Suprapubic skin (tissue), 4 donors: ENCODE measurements around the gene RLN3. TPM values are rescaled to one million over a fixed set of nuclear protein-coding genes. Genes with fewer than 3 reads are reported as not detected.
A peak's percentile ranks its signal among the peaks of the same experiment; 100 is the strongest.

Experiments used
- DNase-seq, 2 donors: peaks; one replicate each; pipeline ENCODE4 v3.0.0-alpha.2; 2019; ENCODE audit warnings: low spot score in 2 of 2
- H3K27ac ChIP-seq: fragments of 200-600 bp; sonication (generic); one replicate; pipeline ENCODE4 v1.5.1; 2019
- H3K27me3 ChIP-seq: fragments of 200-600 bp; sonication (generic); one replicate; pipeline ENCODE4 v1.5.1; 2019
- H3K36me3 ChIP-seq: fragments of 200-600 bp; sonication (generic); one replicate; pipeline ENCODE4 v1.5.1; 2019
- H3K4me1 ChIP-seq: fragments of 200-600 bp; sonication (generic); one replicate; pipeline ENCODE4 v1.5.1; 2019
- H3K4me3 ChIP-seq: fragments of 200-600 bp; sonication (generic); one replicate; pipeline ENCODE4 v1.5.1; 2019; ENCODE audit warnings: mild to moderate bottlenecking
- H3K9me3 ChIP-seq: fragments of 200-600 bp; sonication (generic); one replicate; pipeline ENCODE4 v1.5.1; 2019
- CTCF ChIP-seq, 2 donors: fragments of 200-600 bp in 1 of 2; fragments of 450-650 bp in 1 of 2; sonication (generic) in 1 of 2; IDR thresholded peaks; one replicate each; pipeline ENCODE4 v1.5.1; 2016 to 2019; ENCODE audit warnings: antibody characterized with exemption in 2 of 2, mild to moderate bottlenecking in 1 of 2, moderate library complexity in 1 of 2
- EP300 ChIP-seq: sonication (generic); formaldehyde crosslinking; IDR thresholded peaks from one replicate; pipeline ENCODE4 v1.6.1; 2017; ENCODE audit warnings: antibody characterized with exemption
- POLR2A ChIP-seq, 2 donors: fragments of 450-650 bp; IDR thresholded peaks; one replicate each; pipeline ENCODE4 v1.6.1; 2017; ENCODE audit warnings: antibody characterized with exemption in 2 of 2, mild to moderate bottlenecking in 2 of 2, moderate library complexity in 2 of 2
- POLR2AphosphoS5 ChIP-seq, 3 donors: sonication (generic); formaldehyde crosslinking; IDR thresholded peaks; one replicate each; pipeline ENCODE4 v1.6.1; 2017; ENCODE audit warnings: antibody characterized with exemption in 3 of 3
- WGBS: methylation state at CpG from one replicate; pipeline ENCODE4 v1.1.5; 2018; 5-methylcytosine and 5-hydroxymethylcytosine counted together
- total RNA-seq, 4 donors: library from RNA; depleted of rRNA; stranded (reverse); fragments of >200 nt; gene quantifications; one replicate each; pipeline ENCODE4 v1.1.0, GENCODE V29; 2016

The RLN3 gene
- total RNA-seq = not detected

- no peaks in the 10 kb centered on the region for H3K9me3 ChIP-seq
- WGBS = 83% methylated on average over 24 of the region's 24 CpGs
- no peak within 1 kb of the TSS for H3K27ac ChIP-seq
- no peaks in the 10 kb centered on the region for H3K36me3 ChIP-seq
- H3K27me3 ChIP-seq = no peaks in the 10 kb centered on the region
- TF ChIP-seq EP300 (no peak), CTCF (IDR thresholded peaks at IDR 0.05) (no peak), POLR2AphosphoS5 (IDR thresholded peaks at IDR 0.05) (no peak), POLR2A (IDR thresholded peaks at IDR 0.05) (no peak)
- peaks cover 12% of the 10 kb centered on the region for H3K4me1 ChIP-seq
- DNase-seq = no peak
- no peak within 1 kb of the TSS for H3K4me3 ChIP-seq
These were observed at the start of gene RLN3 for GRCh38 chr19:14027856-14028450. RLN3 (plus strand) TSS chr19:14028148; CDS start chr19:14028205, 57 bp downstream.

- Histone ChIP-seq H3K4me3 (peak overlapping the region; percentile 60), H3K36me3 (peaks cover 11% of the 10 kb centered on the region), H3K9me3 (no peaks in the 10 kb centered on the region), H3K27ac (peak overlapping the region; percentile 69), H3K27me3 (no peaks in the 10 kb centered on the region), H3K4me1 (peaks cover 23% of the 10 kb centered on the region)
- TF ChIP-seq CTCF (IDR thresholded peaks at IDR 0.05) = no peak
- 60% methylated on average over 2 of the region's 74 CpGs for WGBS
- DNase-seq = peak; percentile 88 to 89
These were observed 49.4 kb upstream of the RLN3 start for GRCh38 chr19:13978351-13979243.

GRCh38 chr19:13979244-13979615, 48.7 kb upstream of the RLN3 start:
- Histone ChIP-seq H3K27ac (peak overlapping the region; percentile 69), H3K4me3 (peak overlapping the region; percentile 60), H3K27me3 (no peaks in the 10 kb centered on the region), H3K9me3 (no peaks in the 10 kb centered on the region), H3K4me1 (peaks cover 19% of the 10 kb centered on the region), H3K36me3 (peaks cover 11% of the 10 kb centered on the region)
- DNase-seq = no peak
- no CpG with 5 or more reads among the region's 12 CpGs for WGBS
- no peak for TF ChIP-seq EP300
- no peak for TF ChIP-seq POLR2A (IDR thresholded peaks at IDR 0.05)
- TF ChIP-seq POLR2AphosphoS5 (IDR thresholded peaks at IDR 0.05) = no peak
- TF ChIP-seq CTCF (IDR thresholded peaks at IDR 0.05) = no peak

- H3K4me3 ChIP-seq = peak overlapping the region; percentile 60
- no peak for TF ChIP-seq EP300
- TF ChIP-seq POLR2AphosphoS5 (IDR thresholded peaks at IDR 0.05) = no peak
- TF ChIP-seq CTCF (IDR thresholded peaks at IDR 0.05) = no peak
- no peak for TF ChIP-seq POLR2A (IDR thresholded peaks at IDR 0.05)
These were observed 48.3 kb upstream of the RLN3 start for GRCh38 chr19:13979686-13980085.

GRCh38 chr19:13980340-13980739, 47.6 kb upstream of the RLN3 start:
- peaks cover 10% of the 10 kb centered on the region for H3K36me3 ChIP-seq
- H3K27me3 ChIP-seq = no peaks in the 10 kb centered on the region
- H3K9me3 ChIP-seq = no peaks in the 10 kb centered on the region
- H3K27ac ChIP-seq = no peak overlapping the region
- no peak for DNase-seq
- TF ChIP-seq POLR2A (IDR thresholded peaks at IDR 0.05) = no peak
- no peak for TF ChIP-seq POLR2AphosphoS5 (IDR thresholded peaks at IDR 0.05)
- TF ChIP-seq CTCF (IDR thresholded peaks at IDR 0.05) = no peak
- no peak for TF ChIP-seq EP300
- WGBS = 85% methylated on average over 9 of the region's 15 CpGs
- H3K4me3 ChIP-seq = no peak overlapping the region
- peaks cover 17% of the 10 kb centered on the region for H3K4me1 ChIP-seq

More at GRCh38 chr19:13979686-13980085, 48.3 kb upstream of the RLN3 start:
- Histone ChIP-seq H3K4me1 (peaks cover 17% of the 10 kb centered on the region), H3K27ac (no peak overlapping the region), H3K27me3 (no peaks in the 10 kb centered on the region), H3K36me3 (peaks cover 11% of the 10 kb centered on the region), H3K9me3 (no peaks in the 10 kb centered on the region)
- WGBS = 81% methylated on average over 8 of the region's 12 CpGs
- DNase-seq = no peak
